GM21786 (cell line): ENCODE results near the gene ARRDC5.
"Not testable (repeated sequence)": the region's sequence is repeated elsewhere in the genome, so short reads cannot be mapped to it uniquely, and the experiment has no call there.

Experiments
- ATAC-seq: cut with Tn5 transposase; IDR thresholded peaks from one replicate; pipeline ENCODE4 v1.9.1; 2021; ENCODE audit not compliant: unreplicated experiment

The ARRDC5 gene

DNA sequence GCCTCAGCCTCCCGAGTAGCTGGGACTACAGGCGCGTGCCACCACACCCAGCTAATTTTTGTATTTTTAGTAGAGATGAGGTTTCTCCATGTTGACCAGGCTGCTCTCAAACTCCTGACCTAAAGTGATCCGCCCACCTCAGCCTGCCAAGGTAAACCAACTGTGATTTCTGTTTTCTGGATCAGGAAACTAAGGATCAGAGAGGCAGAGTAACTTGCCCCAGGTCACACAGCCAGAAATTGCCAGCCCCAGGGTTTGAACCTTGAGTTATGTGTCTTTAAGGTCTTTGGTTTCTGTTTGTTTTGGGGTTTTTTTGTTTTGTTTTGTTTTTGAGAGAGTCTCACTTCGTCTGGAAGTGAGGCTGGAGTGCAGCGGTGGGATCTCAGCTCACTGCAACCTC lies 31.0 kb downstream of the ARRDC5 start:
- ATAC-seq: no peak

DNA sequence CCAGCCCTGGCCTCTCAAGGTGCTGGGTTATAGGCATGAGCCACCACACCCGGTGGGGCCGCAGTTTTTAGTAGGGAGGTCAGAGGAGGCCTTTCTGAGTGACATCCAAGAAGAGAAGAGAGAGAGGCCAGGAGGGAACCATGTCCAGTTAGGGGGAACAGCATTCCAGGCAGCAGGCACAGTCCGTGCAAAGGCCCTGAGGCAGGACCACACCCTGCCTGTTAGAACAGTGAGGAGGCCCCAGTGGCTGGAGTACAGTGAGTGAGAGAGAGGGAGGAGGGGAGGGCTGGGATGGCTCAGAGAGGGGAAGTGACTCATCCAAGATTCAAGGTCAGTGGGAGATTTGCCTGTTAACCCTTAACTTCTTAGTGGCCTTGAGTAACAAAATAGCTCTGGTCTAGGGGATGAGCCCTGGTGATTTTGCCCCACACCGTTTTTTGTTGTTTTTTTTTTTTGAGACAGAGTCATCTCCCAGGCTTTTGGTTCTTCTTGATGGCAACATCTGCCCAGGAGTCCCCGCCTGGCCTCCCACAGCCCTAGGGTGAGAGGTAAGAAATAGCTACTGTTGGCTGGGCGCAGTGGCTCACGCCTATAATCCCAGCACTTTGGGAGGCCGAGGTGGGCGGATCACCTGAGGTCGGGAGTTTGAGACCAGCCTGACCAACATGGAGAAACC lies 32.5 kb downstream of the ARRDC5 start:
- no peak for ATAC-seq

DNA sequence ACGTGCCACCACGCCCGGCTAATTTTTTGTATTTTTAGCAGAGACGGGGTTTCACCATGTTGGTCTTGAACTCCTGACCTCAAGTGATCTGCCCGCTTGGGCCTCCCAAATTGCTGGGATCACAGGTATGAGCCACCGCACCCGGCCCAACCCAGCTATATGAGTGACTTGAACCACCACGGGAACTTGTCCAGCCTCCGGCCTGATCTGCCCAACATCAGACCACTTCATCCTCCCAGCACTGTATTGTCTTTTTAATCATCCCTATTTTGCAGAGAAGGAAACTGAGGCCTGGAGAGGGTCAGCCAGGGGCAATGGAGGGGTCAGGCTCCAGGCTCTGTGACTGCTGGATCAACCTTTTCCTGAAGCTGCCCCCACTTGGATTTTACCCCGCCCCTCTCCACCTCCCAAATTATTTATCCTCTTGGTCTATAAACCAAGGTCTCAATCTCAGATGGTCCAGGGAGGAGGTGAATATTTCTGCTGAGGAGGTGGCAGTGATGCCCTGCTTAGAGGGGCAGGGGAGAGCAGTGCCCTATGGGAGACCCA lies 34.3 kb downstream of the ARRDC5 start:
- no peak for ATAC-seq

DNA sequence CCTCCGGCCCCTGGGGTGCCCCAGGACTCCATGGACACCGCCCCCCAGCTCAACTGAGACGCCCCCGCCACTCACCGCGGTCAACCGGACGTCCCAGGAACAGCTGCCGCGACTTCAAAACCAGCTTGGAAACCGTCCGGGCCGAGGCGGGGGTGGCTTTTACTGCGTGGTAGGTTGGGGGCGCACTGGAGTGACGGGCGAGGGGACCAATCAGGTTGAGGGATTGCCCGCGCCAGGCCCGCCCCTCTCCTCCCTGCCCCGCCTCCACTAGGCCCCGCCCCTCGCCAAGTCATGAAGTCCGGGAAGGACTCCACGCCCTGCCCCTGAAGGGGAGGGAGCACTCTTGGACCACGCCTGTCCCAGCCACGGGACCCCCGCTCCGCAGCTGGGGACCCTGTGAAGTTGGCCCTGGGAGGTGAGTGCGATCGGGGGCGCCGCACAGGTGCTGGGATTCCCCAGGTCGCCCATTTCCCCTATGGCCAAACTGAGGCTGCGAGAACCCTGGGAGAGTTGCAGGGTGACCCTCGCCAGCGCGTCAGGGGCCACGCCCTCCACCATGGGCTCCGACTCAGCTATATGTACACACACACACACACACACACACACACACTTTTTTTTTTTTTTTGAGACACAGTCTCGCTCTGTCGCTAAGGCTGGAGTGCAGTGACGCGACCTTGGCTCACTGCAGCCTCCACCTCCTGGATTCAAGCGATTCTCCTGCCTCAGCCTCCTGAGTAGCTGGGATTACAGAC lies 35.0 kb downstream of the ARRDC5 start, which contains the start of gene PLIN3:
Gene PLIN3, minus strand, starts transcription at position 134 of the 752 bp plus-strand sequence. CDS start 6,273 bp downstream, outside the sequence.
- ATAC-seq: peak; percentile 60

DNA sequence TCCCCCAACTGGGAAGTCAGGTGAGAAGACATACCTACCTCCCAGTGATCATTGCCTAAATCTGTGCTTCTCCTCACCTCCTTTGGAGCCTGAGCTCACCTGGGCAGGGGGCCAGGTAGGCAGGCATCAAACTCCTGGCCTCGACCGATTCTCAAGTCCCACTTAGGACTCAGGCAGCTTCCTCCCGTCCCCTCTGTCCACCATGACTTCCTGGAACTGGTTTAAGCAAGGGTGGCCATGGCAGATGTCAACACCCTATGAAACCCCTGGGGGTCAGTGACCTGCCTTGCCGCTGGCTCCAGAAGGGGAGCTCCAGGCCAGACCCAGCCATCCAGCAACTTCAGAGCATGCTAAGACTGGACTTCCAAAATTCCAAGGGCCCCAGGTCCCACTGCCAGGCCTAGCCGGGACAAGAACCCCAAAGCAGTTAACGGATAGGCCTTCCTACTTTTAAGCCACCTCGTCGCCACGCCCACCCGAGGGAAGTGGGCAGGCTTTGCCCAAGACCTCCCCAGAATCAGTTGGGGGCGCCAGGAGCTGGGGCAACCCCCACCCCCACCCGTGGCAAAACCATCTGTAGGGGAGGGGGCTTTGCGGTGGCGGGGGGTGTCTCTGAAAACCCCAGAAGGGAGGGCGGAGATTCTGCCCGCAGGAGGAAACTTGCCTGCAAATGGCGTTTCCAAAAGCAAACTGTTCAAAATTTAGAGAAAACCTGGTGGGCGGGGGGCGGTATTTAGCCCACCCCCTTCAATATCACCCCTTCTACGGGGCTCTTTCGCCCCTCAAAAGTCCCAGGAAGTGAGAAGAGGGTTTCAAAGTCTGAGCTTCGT lies 35.9 kb downstream of the ARRDC5 start:
- no peak for ATAC-seq

DNA sequence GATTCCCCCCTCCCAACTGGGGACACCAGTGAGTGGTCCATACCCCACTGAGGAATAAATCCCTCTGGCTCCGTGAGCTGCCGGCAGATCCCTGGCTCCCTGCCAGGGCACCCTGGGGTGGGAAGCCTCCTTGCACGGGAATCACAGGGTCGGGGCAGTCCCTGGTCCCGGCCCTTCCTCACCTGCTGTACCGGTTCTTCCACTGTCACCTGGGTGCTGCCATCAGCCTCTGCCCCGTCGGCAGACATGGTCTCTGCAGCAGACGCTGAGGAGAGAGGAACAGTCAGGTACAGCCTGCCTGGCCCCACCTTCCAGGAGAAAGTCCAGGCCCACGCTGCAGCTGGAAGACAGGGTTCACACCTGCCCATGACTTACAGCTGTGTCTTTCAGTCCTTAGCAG lies 41.5 kb downstream of the ARRDC5 start:
- ATAC-seq: no peak

DNA sequence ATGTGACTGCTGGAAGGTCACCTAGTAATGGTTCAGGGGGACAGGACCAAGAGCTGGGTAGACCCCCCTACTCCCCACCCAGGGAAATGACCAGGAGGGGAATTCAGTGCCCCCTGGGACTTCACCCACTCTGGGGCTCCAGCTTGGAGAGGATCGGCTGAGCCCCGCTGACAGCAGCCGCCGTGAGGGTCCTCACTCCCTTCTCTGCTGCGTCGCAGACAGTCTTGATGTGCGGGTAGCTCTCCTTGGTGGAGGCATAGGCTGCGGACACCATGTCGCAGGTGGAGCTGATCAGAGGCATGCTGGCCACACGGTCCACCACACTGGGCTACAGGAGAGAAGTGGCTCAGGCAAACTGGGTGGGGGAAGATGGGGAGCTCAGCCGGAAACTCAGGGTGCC lies 43.0 kb downstream of the ARRDC5 start:
- no peak for ATAC-seq

DNA sequence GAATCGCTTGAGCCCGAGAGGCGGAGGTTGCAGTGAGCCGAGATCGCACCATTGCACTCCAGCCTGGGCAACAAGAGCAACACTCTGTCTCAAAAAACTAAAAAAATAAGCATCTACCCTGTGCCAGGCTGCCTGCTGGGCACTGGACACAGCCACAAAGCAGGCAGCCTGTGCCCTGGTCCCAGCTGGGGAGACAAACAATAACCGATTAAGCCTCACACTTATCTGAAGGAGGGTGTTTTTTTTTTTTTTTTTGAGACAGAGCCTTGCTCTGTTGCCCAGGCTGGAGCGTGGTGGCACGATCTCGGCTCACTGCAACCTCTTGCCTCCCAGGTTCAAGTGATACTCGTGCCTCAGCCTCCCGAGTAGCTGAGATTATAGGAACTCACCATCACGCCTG lies 46.2 kb downstream of the ARRDC5 start:
- not testable (repeated sequence) for ATAC-seq

DNA sequence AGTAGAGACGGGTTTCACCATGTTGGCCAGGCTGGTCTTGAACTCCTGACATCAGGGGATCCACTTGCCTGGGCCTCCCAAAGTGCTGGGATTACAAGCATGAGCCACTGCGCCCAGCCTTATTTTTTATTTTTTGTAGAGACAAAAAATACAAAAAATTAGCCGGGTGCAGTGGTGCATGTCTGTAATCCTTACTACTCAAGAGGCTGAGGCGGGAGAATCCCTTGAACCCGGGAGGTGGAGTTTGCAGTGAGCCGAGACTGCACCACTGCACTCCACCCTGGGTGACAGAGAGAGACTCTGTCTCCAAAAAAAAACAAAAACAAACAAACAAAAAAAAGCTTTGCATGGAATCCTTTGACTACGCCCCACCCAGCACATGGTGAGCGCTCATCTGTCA lies 49.2 kb downstream of the ARRDC5 start:
- not testable (repeated sequence) for ATAC-seq

DNA sequence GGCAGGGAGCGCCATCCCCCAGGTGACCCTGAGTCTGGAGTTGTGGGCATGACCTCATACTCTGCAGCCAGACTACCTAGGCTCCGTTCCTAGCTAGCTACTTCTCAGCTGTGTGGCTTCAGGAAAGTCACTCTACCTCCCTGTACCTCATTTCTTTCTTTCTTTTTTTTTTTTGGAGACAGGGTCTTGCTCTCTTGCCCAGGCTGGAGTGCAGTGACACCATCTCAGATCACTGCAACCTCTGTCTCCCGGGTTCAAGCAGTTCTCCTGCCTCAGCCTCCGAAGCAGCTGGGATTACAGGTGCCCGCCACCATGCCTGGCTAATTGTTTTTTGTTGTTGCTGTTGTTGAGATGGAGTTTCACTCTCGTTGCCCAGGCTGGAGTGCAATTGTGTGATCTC lies 50.2 kb downstream of the ARRDC5 start:
- ATAC-seq: no peak

DNA sequence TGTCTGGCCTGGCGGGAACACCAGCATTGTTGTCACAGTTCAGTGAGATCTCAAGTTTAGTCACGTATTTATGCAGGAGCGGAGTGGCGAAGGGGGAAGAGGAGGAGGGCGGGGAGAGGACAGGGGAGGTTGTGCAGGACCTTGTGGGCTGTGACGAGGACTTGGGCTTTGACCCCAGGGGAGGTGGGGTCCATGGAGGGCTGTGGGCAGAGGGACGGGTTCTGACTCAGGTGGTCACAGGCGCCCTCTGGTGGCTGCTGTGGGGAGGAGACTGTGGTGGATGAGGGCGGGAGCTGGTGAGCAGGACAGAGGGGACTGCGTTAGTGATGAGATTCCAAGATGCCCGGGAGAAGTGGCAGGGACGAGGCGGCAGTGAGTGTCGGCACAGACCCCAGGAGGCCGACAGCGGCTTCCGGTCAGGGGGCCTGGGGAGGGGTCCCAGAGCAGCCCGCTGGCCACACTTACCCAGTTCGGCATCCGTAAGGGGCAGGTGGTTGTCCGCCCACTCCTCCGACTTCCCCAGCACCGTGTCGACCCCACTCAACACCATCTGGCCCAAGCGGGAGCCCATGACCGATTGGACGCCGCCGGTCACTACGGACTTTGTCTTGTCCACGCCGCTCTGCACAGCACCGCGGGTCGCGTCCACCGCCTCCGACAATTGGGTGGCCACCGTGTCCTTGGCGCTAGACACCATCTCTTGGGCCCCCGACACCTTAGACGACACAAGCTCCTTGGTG lies 51.0 kb downstream of the ARRDC5 start:
- no peak for ATAC-seq

DNA sequence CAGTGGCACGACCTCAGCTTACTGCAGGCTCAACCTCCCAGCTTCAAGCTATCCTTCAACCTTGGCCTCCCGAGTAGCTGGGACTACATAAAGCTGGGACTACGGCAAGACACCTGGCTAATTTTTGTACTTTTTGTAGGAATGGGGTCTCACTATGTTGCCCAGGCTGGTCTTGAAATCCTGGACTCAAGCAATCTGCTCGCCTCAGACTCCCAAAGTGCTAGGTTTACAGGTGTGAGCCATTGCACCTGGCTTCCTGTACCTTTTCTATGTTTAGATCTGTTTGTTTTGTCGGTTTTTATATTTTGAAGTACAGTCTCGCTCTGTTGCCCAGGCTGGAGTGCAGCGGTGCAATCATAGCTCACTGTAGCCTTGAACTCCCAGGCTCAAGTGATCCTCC lies 53.7 kb downstream of the ARRDC5 start:
- no peak for ATAC-seq

DNA sequence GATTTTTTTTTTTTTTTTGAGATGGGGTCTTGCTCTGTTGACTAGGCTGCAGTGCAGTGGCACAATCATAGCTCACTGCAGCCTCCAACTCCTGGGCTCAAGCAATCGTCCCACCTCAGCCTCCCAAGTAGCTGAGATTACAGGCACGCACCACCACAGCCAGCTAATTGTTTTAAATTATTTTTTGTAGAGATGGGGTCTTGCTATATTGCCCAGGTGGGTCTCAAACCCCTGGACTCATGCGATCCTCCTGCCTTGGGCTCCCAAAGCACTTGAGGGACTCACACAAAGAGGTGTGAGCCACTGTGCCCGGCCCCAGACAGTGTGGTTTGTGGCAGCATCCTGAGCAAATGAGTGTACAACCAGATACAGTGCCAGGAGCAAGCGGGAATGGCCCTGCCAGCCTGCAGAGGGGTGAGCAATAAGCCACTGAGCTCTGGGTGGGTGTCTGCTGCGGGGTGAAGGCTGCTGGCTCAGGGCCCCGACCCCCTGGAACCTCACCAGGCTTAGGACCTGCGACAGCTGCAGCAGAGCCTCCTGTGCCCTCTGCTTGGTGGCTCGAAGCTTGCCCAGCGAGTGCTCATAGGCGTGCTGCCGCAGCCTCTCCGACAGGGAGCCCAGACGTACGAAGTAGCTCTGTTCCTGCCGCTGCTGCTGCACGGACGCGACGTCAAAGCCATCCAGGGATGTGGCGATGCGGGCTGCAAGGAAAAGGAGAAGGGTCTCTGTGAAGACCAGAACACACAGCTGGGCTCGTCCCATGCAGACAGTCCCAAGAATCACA lies 55.3 kb downstream of the ARRDC5 start:
- ATAC-seq: no peak

DNA sequence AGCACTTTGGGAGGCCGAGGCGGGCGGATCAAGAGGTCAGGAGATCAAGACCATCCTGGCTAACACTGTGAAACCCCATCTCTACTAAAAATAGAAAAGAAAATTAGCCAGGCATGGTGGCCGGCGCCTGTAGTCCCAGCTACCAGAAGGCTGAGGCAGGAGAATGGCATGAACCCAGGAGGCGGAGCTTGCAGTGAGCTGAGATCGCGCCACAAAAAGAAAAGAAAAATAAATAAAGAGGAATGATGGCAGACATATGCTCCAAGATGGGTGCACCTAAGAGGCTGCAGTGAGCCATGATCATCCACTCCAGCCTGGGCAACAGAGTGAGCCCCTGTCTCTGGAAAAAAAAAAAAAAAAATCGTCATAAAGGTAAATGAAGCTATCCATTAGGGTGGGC lies 56.7 kb downstream of the ARRDC5 start:
- not testable (repeated sequence) for ATAC-seq

DNA sequence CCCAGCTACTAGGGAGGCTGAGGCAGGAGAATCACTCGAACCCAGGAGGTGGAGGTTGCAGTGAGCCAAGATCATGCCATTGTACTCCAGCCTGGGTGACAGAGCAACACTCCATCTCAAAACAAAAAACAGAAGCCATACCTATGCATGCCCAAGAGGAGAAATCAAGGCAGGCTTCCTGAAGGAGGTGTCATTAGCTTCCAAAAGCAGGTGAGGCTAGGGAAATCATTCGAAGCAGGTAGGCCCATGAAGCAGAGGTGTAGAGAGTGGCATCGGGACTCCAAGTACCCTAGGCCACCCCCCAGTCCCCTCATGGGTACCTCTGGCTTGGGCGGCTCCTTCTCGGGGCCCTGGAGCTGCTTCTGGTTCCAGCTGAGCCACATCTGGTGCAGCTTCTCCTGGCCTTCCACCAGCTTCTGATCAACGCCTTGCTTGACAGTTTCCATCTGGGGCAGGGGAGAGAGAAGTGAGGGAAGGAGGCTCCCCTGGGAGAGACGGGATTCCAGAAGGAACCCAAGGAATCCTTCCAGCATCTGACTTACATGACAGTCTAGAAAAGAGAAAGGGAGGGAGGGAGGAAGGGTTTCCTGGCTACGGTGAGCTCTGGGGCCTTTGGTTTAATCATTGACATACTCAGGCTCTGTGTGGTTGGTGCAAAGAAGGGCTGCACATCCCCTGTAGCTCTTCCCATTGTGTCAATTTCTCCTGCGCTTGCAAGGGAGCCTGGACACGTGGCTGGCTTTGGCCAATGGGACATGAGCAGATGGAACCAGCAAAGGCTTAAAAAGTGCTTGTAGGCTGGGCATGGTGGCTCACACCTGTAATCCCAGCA lies 58.1 kb downstream of the ARRDC5 start:
- ATAC-seq: no peak

DNA sequence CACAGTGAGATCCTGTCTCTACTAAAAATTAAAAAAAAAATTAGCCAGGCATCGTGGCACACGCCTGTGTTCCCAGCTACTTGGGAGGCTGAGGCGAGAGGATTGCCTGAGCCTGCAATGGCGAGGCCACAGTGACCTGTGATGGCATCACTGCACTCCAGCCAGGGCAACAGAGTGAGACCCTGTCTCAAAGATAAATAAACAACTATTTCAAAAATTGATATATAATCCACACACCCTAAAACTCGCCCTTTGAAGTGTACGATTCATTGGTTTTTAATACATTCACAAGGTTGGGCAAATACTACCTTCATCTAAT lies 59.1 kb downstream of the ARRDC5 start:
- no peak for ATAC-seq
